ENCODE data around the gene LNPEP. TPM values are rescaled to one million over a fixed set of nuclear protein-coding genes. Genes with fewer than 3 reads are reported as not detected.

LNPEP gene
- total RNA-seq, 4 donors from 2014 or later, result 28.9 to 64.4 (median 38.5) TPM

DNA sequence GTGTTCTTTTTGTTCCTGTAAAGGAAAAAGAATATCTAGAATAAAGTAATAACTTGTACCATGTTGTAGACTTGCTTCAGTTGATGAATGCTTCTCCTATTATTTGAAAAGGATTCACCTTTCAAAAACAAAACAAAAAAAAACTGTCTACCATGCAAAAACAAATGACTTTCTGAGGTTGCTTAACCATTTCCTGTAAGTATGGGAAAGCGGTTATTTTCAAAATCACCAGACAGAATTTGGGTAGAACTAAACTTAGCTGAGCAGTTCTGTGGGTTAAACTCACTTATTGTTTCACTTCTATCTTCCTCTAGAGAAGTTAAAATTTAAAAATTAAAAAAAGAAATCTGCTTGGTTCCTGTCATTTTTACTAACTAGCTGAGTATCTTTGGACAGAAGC is 25.2 kb downstream of the LNPEP start:
- Histone ChIP-seq H3K36me3 (no peaks in the 10 kb centered on the region), H3K27ac (peak overlapping the region in 1 of 4 donors; percentile 62), H3K9me3 (no peaks in the 10 kb centered on the region), H3K4me3 (peak overlapping the region in 1 of 4 donors; percentile 2), H3K4me1 (peaks cover 0 to 23% (median 6%) of the 10 kb centered on the region in 4 donors), H3K27me3 (no peaks in the 10 kb centered on the region)
- TF ChIP-seq POLR2A (IDR thresholded peaks at IDR 0.05), result no peak
- DNase-seq, result no peak

DNA sequence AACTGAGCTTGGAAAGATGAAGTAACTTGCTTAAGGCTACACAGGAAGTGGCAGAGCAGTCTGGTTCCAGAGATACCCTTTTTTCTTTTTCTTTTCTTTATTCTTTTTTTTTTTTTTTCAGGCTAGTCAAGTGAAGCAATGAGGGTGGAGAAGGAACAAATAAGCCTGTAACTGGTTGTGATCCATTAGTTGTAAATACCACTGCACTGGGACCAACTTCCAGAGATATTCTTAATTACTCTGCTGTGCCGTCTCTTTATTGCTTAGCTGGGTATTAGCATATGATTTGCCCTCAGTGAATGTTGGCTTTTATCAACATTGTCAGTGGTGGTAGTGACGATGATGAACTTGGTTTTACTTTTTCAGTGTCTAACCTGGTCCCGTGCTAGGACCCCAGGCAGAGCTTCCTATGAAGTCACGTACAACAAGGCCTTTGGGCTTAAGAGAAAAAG is 26.7 kb downstream of the LNPEP start:
- DNase-seq, result no peak
- no peak overlapping the region for H3K4me3 ChIP-seq
- peaks cover 0 to 24% (median 6%) of the 10 kb centered on the region in 4 donors for H3K4me1 ChIP-seq
- H3K27me3 ChIP-seq, result no peaks in the 10 kb centered on the region
- H3K27ac ChIP-seq, result peak overlapping the region; percentile 60 to 65 (median 62)
- H3K9me3 ChIP-seq, result no peaks in the 10 kb centered on the region
- H3K36me3 ChIP-seq, result no peaks in the 10 kb centered on the region
- TF ChIP-seq, protein P1, sequence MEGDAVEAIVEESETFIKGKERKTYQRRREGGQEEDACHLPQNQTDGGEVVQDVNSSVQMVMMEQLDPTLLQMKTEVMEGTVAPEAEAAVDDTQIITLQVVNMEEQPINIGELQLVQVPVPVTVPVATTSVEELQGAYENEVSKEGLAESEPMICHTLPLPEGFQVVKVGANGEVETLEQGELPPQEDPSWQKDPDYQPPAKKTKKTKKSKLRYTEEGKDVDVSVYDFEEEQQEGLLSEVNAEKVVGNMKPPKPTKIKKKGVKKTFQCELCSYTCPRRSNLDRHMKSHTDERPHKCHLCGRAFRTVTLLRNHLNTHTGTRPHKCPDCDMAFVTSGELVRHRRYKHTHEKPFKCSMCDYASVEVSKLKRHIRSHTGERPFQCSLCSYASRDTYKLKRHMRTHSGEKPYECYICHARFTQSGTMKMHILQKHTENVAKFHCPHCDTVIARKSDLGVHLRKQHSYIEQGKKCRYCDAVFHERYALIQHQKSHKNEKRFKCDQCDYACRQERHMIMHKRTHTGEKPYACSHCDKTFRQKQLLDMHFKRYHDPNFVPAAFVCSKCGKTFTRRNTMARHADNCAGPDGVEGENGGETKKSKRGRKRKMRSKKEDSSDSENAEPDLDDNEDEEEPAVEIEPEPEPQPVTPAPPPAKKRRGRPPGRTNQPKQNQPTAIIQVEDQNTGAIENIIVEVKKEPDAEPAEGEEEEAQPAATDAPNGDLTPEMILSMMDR (IDR thresholded peaks at IDR 0.05), result no peak
- TF ChIP-seq POLR2A (IDR thresholded peaks at IDR 0.05), result no peak

DNA sequence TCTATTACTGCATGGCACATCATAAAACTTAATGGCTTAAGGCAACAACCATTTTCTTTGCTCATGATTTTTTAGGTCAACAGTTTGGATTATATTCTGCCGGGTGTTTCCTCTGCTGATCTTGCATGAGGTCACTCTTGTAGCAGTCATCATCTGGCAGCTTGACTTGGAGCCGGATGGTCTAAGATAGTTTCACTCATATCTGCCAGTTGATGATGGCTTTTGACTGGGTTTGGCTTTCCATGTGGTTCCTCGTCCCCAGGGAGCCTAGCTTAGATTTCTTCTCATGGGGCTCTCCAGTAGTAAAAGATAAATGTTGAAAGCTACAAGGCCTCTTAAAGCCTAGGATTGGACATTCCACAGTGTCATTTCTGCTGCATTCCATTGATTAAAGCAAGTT is 27.4 kb downstream of the LNPEP start:
- DNase-seq, result peak in 2 of 3 donors; percentile 41 to 63
- H3K36me3 ChIP-seq, result no peaks in the 10 kb centered on the region
- H3K9me3 ChIP-seq, result no peaks in the 10 kb centered on the region
- peaks cover 0 to 31% (median 6%) of the 10 kb centered on the region in 4 donors for H3K4me1 ChIP-seq
- TF ChIP-seq POLR2A (IDR thresholded peaks at IDR 0.05), result no peak
- TF ChIP-seq, protein P1 (IDR thresholded peaks at IDR 0.05), result no peak
- H3K27me3 ChIP-seq, result no peaks in the 10 kb centered on the region
- peak overlapping the region; percentile 60 to 65 (median 62) for H3K27ac ChIP-seq
- no peak overlapping the region for H3K4me3 ChIP-seq

DNA sequence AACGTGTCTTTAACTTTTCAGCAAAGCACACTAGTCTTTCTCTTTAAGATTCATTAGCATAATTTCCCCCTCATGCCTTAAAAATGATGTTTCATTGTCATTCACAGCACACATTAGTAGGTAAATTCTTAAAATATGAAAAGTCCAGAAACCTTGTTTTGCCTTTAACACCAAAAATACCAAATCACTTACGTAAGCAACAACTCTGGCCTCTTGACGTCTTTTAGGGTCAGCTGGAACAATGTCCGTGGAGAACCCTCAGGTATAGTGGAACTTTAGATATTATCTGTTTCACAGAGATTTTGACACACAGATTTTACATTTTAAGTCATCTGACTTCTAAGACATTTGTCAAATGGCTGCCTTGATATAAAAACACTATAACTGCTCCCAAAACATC is 30.9 kb downstream of the LNPEP start:
- Histone ChIP-seq H3K4me1 (peaks cover 0 to 39% (median 9%) of the 10 kb centered on the region in 4 donors), H3K4me3 (no peak overlapping the region)

DNA sequence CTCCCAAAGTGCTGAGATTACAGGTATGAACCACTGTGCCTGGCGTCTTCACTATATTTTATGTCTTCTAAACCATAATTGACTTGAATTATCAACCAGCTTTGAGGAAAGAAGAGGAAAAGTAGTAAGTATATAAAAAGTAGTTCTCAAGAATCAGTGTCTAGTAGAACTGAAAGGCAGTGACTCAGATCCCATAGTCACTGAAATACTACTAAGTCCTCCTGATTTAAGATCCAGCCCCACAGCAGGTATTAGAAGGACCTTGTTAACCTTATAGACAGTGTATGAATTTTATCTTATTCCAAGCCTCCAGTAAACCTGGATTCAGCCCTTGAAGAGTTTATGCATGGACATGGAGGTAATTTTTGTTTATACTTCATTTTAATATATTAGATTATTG is 31.5 kb downstream of the LNPEP start:
- TF ChIP-seq, protein P1 (IDR thresholded peaks at IDR 0.05), result no peak
- no peak for TF ChIP-seq POLR2A (IDR thresholded peaks at IDR 0.05)
- Histone ChIP-seq H3K27ac (peak overlapping the region in 1 of 4 donors; percentile 33), H3K27me3 (no peaks in the 10 kb centered on the region), H3K36me3 (no peaks in the 10 kb centered on the region), H3K4me1 (peaks cover 0 to 33% (median 8%) of the 10 kb centered on the region in 4 donors), H3K9me3 (no peaks in the 10 kb centered on the region), H3K4me3 (no peak overlapping the region)
- no peak for DNase-seq

More for the DNA sequence above, 30.9 kb downstream of the LNPEP start:
- TF ChIP-seq, protein P1 (IDR thresholded peaks at IDR 0.05), result no peak
- TF ChIP-seq POLR2A (IDR thresholded peaks at IDR 0.05), result no peak
- Histone ChIP-seq H3K9me3 (no peaks in the 10 kb centered on the region), H3K27ac (no peak overlapping the region), H3K36me3 (no peaks in the 10 kb centered on the region), H3K27me3 (no peaks in the 10 kb centered on the region)
- no peak for DNase-seq

DNA sequence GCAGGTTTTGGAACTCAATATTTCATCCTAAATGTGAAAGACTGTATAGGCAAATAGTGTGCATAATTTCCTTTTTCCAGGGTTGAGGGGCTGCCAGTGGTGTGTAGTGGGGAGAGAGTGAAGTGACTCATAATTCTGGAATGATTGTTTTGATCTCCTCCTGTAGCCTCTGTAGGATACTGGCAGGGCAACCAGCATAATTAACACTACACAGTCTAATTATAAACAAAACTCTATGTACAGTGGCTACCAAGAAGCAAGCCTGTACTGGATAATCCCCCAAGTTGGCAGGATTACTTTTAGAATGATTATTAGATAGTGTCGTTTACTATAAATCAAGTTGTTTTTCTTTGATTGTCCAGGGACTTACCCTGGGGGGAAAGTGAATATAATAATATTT is 32.2 kb downstream of the LNPEP start:
- Histone ChIP-seq H3K27ac (peak overlapping the region in 1 of 4 donors; percentile 33), H3K27me3 (no peaks in the 10 kb centered on the region), H3K9me3 (no peaks in the 10 kb centered on the region), H3K4me1 (peaks cover 0 to 26% (median 9%) of the 10 kb centered on the region in 4 donors), H3K4me3 (no peak overlapping the region), H3K36me3 (no peaks in the 10 kb centered on the region)
- TF ChIP-seq POLR2A (IDR thresholded peaks at IDR 0.05), result no peak
- TF ChIP-seq, protein P1 (IDR thresholded peaks at IDR 0.05), result no peak
- no peak for DNase-seq

Data from Peyer's patch (tissue), 4 donors.